22Rv1 (cell line): Measurements from ENCODE around the gene KCNT1.
"Not testable (repeated sequence)": the region's sequence is repeated elsewhere in the genome, so short reads cannot be mapped to it uniquely, and the experiment has no call there.

Source experiments
- H3K27ac ChIP-seq: fragments of 450-650 bp; 2 replicates; pipeline ENCODE4 v1.5.1; 2017
- ZFX ChIP-seq: fragments of 450-650 bp; IDR thresholded peaks from 2 replicates; pipeline ENCODE4 v1.6.1; 2017; ENCODE audit warnings: antibody characterized with exemption, borderline replicate concordance
- TF ChIP-seq, protein P1 (sequence below): fragments of 450-650 bp; IDR thresholded peaks from 2 replicates; pipeline ENCODE4 v1.5.1; 2017; ENCODE audit warnings: mild to moderate bottlenecking

Gene KCNT1

DNA sequence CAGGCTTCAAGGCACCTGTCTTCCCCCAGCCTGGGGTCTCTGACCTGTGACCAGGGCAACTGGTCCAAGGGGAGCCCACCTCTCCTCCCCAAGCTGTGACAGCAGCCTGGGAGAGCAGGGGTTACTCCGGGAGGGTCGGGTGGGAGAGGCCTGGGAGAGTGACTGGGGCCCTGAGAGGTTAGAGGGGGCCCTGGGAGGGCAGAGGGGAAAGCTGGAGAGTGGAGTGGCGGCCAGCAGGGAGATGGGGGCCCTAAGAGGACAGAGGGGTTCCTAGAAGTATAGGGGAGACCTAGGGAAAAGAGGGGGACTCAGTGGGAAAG lies 38.6 kb upstream of the KCNT1 start:
- TF ChIP-seq, protein P1, sequence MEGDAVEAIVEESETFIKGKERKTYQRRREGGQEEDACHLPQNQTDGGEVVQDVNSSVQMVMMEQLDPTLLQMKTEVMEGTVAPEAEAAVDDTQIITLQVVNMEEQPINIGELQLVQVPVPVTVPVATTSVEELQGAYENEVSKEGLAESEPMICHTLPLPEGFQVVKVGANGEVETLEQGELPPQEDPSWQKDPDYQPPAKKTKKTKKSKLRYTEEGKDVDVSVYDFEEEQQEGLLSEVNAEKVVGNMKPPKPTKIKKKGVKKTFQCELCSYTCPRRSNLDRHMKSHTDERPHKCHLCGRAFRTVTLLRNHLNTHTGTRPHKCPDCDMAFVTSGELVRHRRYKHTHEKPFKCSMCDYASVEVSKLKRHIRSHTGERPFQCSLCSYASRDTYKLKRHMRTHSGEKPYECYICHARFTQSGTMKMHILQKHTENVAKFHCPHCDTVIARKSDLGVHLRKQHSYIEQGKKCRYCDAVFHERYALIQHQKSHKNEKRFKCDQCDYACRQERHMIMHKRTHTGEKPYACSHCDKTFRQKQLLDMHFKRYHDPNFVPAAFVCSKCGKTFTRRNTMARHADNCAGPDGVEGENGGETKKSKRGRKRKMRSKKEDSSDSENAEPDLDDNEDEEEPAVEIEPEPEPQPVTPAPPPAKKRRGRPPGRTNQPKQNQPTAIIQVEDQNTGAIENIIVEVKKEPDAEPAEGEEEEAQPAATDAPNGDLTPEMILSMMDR, result no peak
- TF ChIP-seq ZFX, result no peak

GRCh38 chr9:135663857-135664256 lies 38.1 kb upstream of the KCNT1 start:
- no peak for TF ChIP-seq ZFX
- H3K27ac ChIP-seq, result no peak overlapping the region

More for the DNA sequence above, 38.6 kb upstream of the KCNT1 start:
- H3K27ac ChIP-seq, result no peak overlapping the region

DNA sequence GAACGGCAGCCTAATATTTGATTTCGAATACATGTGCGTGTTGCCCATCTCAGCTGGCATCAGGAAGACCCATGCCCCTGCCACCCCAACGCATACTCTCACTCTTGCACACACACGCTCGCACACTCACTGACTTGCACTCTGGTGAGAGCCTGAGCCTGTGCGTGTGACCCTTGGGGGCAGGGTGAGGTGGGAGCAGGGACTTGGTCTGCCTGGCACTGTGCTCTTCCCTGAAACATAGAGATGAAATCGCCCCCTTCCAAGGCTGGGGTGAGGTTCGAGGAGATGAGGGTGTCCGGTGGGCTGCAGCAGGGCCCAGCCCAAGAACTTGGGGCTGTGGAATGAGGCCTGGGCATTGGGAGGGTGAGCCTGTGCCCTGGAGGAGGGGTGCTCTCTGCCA lies 37.7 kb upstream of the KCNT1 start:
- TF ChIP-seq, protein P1, result no peak
- no peak for TF ChIP-seq ZFX

DNA sequence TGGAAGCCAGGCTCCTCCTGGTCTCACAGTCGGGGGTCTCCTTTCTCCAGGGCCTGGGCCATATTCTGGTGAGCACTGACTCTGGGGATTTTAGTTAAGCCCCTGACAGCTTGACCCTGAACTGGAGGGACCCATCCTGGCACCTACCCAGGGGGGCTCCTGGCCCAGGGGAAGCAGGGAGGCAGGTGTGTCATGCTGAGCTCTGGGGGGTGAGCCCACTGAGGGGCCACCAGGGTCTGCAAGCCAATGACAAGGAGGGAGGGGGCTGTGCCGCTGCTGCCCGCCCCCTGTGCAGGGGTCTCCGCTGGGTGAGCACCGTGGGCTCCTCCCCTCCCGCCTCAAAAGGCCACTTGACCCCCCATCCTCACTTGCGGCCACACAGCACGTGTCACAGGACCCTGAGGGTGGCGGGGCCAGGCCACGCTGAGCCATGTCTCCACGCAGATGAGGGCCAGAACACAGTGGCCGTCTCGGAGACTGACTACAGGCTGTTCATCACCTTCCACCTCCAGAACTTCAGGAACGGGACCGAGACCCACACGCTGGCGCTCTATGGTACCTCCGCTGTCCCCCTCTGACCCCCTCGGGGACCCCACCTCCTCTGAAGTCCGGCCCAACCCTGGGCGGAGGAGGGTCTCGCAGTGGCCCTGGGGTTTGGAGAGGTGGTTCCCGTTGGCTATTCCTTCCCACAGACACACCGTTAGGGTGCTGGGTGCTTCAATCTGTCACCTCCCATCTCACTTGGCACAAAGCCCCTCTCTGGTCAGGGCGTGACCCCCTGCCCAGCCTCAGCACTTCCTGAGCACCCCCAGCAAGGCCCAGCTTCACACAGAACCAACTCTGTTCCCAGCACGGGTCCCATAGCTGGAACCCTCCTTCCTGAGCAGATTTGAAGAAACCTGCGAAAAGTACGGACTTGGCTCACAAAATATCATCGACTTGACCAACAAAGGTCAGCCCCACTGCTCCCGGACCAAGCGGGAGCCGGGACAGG lies 36.9 kb upstream of the KCNT1 start:
- TF ChIP-seq, protein P1, result no peak
- TF ChIP-seq ZFX, result no peak
- no peak overlapping the region for H3K27ac ChIP-seq

More for the DNA sequence above, 37.7 kb upstream of the KCNT1 start:
- H3K27ac ChIP-seq, result no peak overlapping the region

DNA sequence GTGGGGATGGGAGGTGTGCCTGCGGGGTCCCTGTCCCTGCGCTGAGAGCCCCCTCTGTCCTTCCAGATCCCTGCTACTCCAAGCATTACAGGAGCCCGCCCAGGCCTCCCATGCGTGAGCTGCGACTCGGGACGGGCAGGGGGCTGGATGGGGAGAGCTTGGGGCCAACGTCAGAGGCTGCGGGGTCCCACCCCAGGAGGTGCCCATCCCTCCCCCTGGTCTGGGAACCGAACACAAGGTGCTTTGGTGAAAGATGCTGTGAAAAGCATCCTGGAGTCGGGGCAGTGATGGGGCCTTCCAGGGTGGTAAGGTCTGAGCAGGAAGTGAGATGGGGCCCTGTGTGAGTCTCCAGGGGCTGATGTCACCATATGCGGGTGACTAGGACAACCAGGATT lies 36.2 kb upstream of the KCNT1 start:
- H3K27ac ChIP-seq, result no peak overlapping the region
- TF ChIP-seq, protein P1, result no peak
- TF ChIP-seq ZFX, result no peak

DNA sequence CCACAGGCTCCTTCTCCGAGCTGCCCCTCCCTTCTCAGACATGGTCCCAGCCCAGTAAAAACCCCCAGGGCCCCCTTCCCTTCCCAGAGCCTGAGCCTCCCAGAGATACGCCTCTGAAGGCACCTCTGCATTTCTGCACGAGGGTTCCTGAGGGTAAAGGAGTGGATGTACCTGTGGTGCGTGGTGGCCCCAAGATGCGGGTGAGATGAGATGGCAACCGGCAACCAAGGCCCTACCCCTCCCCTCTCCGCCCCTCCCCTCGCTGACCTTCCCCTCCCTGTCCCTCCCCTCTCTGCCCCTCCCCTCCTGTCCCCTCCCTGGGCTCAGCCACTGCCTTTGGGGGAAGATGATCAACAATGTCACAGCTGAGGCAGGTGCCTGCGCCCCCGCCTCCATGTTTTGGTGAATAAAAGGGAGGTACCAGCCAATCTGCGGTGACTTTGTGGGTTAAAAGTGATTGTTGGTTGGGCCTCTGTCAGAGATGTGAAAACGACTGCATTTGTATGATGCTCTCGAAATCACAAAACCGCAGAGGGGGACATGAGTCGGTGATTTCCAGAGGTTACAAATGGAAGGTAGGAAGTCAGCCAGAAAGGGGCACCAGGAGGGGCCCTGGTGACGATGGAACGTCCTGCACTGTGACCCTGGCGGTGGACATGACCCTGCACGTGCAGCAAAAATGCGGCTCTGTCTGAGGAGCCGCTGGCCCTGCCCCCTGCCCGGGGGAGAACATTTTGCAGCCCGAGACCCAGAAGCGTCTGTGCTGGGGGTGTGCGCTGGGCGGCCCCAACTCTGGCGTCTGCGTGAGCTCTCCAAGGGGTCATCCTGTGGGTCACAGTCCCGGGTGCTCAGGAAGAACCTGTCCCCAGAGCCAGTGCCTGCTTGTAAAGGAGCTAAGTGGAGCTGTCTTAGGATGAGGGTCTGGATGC lies 35.2 kb upstream of the KCNT1 start:
- no peak overlapping the region for H3K27ac ChIP-seq
- TF ChIP-seq, protein P1, result no peak
- TF ChIP-seq ZFX, result no peak

DNA sequence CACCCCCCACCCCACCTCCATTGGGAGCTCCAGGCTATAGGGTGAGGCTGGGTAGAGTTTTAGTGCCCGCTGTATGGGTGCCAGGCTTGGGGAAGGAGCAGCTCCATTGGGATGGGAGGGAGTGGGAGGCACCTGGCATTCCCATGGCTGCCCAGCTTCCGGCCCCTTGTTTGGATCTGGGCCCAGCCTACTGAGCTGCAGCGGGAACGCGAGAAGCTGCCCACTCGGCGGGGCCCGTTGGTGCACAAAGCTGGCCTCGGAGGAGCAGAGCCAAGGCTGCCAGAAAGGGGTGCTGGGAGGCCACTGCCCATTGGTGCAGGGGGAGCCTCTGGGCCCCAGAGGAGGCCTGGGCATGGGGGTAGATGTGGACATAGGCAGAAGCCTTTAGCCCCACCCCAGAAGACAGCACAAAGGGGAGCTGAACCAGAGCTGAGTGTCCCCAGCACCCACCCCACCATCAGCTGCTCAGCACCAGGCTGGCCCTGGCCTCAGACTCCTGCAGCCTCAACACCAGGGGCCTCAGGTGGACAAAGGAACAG lies 34.5 kb upstream of the KCNT1 start:
- TF ChIP-seq, protein P1, result no peak
- TF ChIP-seq ZFX, result no peak
- no peak overlapping the region for H3K27ac ChIP-seq

GRCh38 chr9:135669018-135669417 lies 33.0 kb upstream of the KCNT1 start:
- not testable (repeated sequence) for H3K27ac ChIP-seq
